Measurements from ENCODE around the gene KIF17. TPM values are rescaled to one million over a fixed set of nuclear protein-coding genes. Genes with fewer than 3 reads are reported as not detected.
A peak's percentile ranks its signal among the peaks of the same experiment; 100 is the strongest.

The KIF17 gene
- total RNA-seq, 2 donors from 2014 or later, result 0.68 to 3.2 TPM

- Histone ChIP-seq H3K9me3 (no peaks in the 10 kb centered on the region), H3K27ac (no peak overlapping the region), H3K27me3 (replicated peaks; ENCODE audit: insufficient read depth) (no peaks in the 10 kb centered on the region), H3K4me3 (no peak overlapping the region), H3K36me3 (no peaks in the 10 kb centered on the region), H3K4me1 (ENCODE audit: control insufficient read depth in 1 of 2, low read depth in 2 of 2) (peaks cover 5 to 11% of the 10 kb centered on the region in 2 donors)
- DNase-seq (ENCODE audit: low spot score) (no peak), ATAC-seq (ENCODE audit: insufficient number of reproducible peaks, low FRiP score, low read depth) (no peak)
- TF ChIP-seq CTCF (IDR thresholded peaks at IDR 0.05), result no peak
These were observed 17.1 kb downstream of the KIF17 start for GRCh38 chr1:20700636-20701215.

- no peak overlapping the region for H3K4me3 ChIP-seq
- DNase-seq (ENCODE audit: low spot score), result no peak
- H3K36me3 ChIP-seq, result no peaks in the 10 kb centered on the region
- no peak overlapping the region for H3K27ac ChIP-seq
- H3K4me1 ChIP-seq (ENCODE audit: control insufficient read depth in 1 of 2, low read depth in 2 of 2), result peaks cover 5 to 11% of the 10 kb centered on the region in 2 donors
- no peak for ATAC-seq (ENCODE audit: insufficient number of reproducible peaks, low FRiP score, low read depth)
- no peaks in the 10 kb centered on the region for H3K27me3 ChIP-seq (replicated peaks; ENCODE audit: insufficient read depth)
- H3K9me3 ChIP-seq, result no peaks in the 10 kb centered on the region
- TF ChIP-seq CTCF (IDR thresholded peaks at IDR 0.05), result no peak
These were observed 18.2 kb downstream of the KIF17 start for GRCh38 chr1:20699558-20699957.

- Histone ChIP-seq H3K27ac (no peak overlapping the region), H3K9me3 (no peaks in the 10 kb centered on the region), H3K27me3 (replicated peaks; ENCODE audit: insufficient read depth) (no peaks in the 10 kb centered on the region), H3K36me3 (no peaks in the 10 kb centered on the region), H3K4me3 (no peak overlapping the region), H3K4me1 (ENCODE audit: control insufficient read depth in 1 of 2, low read depth in 2 of 2) (peaks cover 5 to 11% of the 10 kb centered on the region in 2 donors)
- no peak for ATAC-seq (ENCODE audit: insufficient number of reproducible peaks, low FRiP score, low read depth)
- TF ChIP-seq CTCF (IDR thresholded peaks at IDR 0.05), result no peak
- no peak for DNase-seq (ENCODE audit: low spot score)
These were observed 19.5 kb downstream of the KIF17 start for GRCh38 chr1:20698195-20698910.

GRCh38 chr1:20697563-20697962 is 20.2 kb downstream of the KIF17 start:
- peaks cover 5 to 11% of the 10 kb centered on the region in 2 donors for H3K4me1 ChIP-seq (ENCODE audit: control insufficient read depth in 1 of 2, low read depth in 2 of 2)
- no peaks in the 10 kb centered on the region for H3K36me3 ChIP-seq
- H3K27ac ChIP-seq, result peak overlapping the region in 1 of 2 donors; percentile 79
- no peak for DNase-seq (ENCODE audit: low spot score)
- H3K27me3 ChIP-seq (replicated peaks; ENCODE audit: insufficient read depth), result no peaks in the 10 kb centered on the region
- no peak overlapping the region for H3K4me3 ChIP-seq
- H3K9me3 ChIP-seq, result no peaks in the 10 kb centered on the region
- no peak for TF ChIP-seq CTCF (IDR thresholded peaks at IDR 0.05)
- no peak for ATAC-seq (ENCODE audit: insufficient number of reproducible peaks, low FRiP score, low read depth)

GRCh38 chr1:20696397-20697333 is 21.1 kb downstream of the KIF17 start:
- Histone ChIP-seq H3K27ac (peak overlapping the region; percentile 77 to 79), H3K27me3 (replicated peaks; ENCODE audit: insufficient read depth) (no peaks in the 10 kb centered on the region), H3K4me1 (ENCODE audit: control insufficient read depth in 1 of 2, low read depth in 2 of 2) (peaks cover 5 to 11% of the 10 kb centered on the region in 2 donors), H3K4me3 (peak overlapping the region; percentile 79), H3K9me3 (no peaks in the 10 kb centered on the region), H3K36me3 (no peaks in the 10 kb centered on the region)
- ATAC-seq (ENCODE audit: insufficient number of reproducible peaks, low FRiP score, low read depth), result peak; percentile 77
- peak; percentile 91 for TF ChIP-seq CTCF (IDR thresholded peaks at IDR 0.05)
- DNase-seq (ENCODE audit: low spot score), result peak; percentile 40

Data from thoracic aorta (tissue), 2 donors.